ENCODE data around the gene TXK. TPM values are rescaled to one million over a fixed set of nuclear protein-coding genes. Genes with fewer than 3 reads are reported as not detected.

The TXK gene
- total RNA-seq, 3 donors from 2014 or later, result 1.6 to 3.4 (median 3.2) TPM

DNA sequence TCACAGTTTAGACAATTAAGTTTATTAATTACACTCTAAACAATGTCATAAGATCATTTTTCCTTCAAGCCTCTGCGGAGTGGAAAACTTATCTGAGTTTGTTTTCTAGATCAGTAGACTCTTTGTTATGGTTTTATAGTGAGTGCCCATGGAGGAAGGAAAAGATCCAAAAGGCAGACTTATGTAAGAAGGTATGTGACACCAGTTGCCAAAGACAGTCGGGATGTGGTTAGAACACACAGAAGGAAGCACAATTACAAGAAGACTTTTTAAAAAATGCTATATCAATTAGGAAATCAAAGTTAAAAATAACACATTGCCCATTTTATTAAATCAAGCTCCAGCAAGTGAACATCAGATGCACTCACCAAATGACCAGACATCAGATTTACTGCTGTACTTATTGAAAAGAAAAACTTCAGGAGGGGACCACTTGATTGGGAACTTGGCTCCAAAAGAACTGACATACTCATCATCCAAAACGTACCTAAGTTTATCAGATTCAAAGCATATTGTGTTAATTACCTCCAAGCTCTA, 60.4 kb downstream of the TXK start:
- Histone ChIP-seq H3K36me3 (no peaks in the 10 kb centered on the region), H3K27ac (no peak overlapping the region), H3K4me3 (no peak overlapping the region), H3K4me1 (no peaks in the 10 kb centered on the region), H3K9me3 (no peaks in the 10 kb centered on the region), H3K27me3 (no peaks in the 10 kb centered on the region)
- intact Hi-C loops (cut with DNase I; ENCODE audit: low total_unique reads), result no loop called here
- no peak for DNase-seq (ENCODE audit: low spot score in 2 of 2)
- TF ChIP-seq POLR2AphosphoS5 (IDR thresholded peaks at IDR 0.05), result no peak
- TF ChIP-seq POLR2A (IDR thresholded peaks at IDR 0.05), result no peak
- TF ChIP-seq, protein P1, sequence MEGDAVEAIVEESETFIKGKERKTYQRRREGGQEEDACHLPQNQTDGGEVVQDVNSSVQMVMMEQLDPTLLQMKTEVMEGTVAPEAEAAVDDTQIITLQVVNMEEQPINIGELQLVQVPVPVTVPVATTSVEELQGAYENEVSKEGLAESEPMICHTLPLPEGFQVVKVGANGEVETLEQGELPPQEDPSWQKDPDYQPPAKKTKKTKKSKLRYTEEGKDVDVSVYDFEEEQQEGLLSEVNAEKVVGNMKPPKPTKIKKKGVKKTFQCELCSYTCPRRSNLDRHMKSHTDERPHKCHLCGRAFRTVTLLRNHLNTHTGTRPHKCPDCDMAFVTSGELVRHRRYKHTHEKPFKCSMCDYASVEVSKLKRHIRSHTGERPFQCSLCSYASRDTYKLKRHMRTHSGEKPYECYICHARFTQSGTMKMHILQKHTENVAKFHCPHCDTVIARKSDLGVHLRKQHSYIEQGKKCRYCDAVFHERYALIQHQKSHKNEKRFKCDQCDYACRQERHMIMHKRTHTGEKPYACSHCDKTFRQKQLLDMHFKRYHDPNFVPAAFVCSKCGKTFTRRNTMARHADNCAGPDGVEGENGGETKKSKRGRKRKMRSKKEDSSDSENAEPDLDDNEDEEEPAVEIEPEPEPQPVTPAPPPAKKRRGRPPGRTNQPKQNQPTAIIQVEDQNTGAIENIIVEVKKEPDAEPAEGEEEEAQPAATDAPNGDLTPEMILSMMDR (IDR thresholded peaks at IDR 0.05), result no peak

DNA sequence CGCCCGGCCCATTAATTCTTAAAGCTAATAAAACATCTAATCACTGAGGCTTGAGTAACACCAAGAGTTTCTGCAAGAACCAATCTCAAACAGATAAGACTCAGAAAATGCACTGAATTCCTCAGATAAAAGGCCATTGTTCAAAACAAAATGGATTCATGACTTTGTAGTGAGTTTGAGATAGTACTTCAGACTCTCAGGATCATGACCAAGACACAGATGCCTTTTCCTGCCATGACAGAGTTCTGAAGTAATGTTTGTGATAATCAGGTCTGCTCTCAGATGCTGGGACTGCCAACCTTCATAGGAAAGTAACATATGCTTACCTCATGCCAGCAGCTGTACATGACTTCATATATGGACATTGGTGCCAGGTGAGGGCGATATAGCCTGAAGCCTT, 62.9 kb downstream of the TXK start:
- Histone ChIP-seq H3K36me3 (no peaks in the 10 kb centered on the region), H3K27ac (no peak overlapping the region), H3K4me1 (no peaks in the 10 kb centered on the region), H3K27me3 (no peaks in the 10 kb centered on the region), H3K9me3 (no peaks in the 10 kb centered on the region), H3K4me3 (no peak overlapping the region)
- no peak for DNase-seq (ENCODE audit: low spot score in 2 of 2)
- intact Hi-C loops (cut with DNase I; ENCODE audit: low total_unique reads), result no loop called here
- TF ChIP-seq, protein P1 (IDR thresholded peaks at IDR 0.05), result no peak
- TF ChIP-seq POLR2A (IDR thresholded peaks at IDR 0.05) (no peak), POLR2AphosphoS5 (IDR thresholded peaks at IDR 0.05) (no peak)

DNA sequence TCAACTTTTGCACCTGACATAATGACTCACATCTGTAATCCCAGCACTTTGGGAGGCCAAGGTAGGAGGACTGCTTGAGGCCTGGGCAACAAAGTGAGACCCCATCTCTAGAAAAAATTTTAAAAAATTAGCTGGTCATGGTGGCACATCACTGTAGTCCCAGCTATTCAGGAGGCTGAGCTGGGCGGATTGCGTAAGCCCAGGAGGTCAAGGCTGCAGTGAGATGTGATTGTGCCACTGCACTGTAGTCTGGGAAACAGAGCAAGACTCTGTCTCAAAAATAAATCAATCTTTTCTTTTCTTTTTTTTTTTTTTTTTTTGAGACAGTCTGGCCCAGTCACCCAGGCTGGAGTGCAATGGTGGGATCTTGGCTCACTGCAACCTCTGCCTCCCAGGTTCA, 65.0 kb downstream of the TXK start:
- Histone ChIP-seq H3K36me3 (no peaks in the 10 kb centered on the region), H3K9me3 (no peaks in the 10 kb centered on the region), H3K4me1 (no peaks in the 10 kb centered on the region), H3K27me3 (no peaks in the 10 kb centered on the region), H3K27ac (no peak overlapping the region), H3K4me3 (no peak overlapping the region)
- intact Hi-C loops (cut with DNase I; ENCODE audit: low total_unique reads), result no loop called here
- DNase-seq (ENCODE audit: low spot score in 2 of 2), result no peak
- no peak for TF ChIP-seq POLR2A (IDR thresholded peaks at IDR 0.05)
- no peak for TF ChIP-seq POLR2AphosphoS5 (IDR thresholded peaks at IDR 0.05)
- TF ChIP-seq, protein P1 (IDR thresholded peaks at IDR 0.05), result no peak

DNA sequence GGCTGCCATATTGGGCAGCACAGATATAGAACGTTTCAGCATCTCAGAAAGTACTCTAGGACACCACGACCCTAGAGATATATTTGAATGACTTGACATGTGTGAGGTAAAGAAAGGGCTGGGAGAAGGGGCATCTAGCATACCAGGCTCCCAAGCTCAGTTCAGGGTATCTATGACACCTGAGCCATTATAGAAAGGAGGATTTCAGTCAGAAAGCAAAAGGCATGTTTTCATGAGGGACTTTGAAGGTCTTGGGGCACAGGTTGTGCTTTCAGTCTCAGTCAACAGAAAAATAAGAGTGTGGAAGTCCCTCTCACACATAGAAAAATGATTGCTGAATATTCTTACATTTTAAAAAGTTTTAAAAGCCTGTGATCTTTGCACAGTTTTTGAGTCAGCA, 65.9 kb downstream of the TXK start:
- DNase-seq (ENCODE audit: low spot score in 2 of 2), result no peak
- Histone ChIP-seq H3K4me1 (no peaks in the 10 kb centered on the region), H3K27me3 (no peaks in the 10 kb centered on the region), H3K27ac (no peak overlapping the region), H3K9me3 (no peaks in the 10 kb centered on the region), H3K36me3 (no peaks in the 10 kb centered on the region), H3K4me3 (no peak overlapping the region)
- TF ChIP-seq POLR2A (IDR thresholded peaks at IDR 0.05) (no peak), POLR2AphosphoS5 (IDR thresholded peaks at IDR 0.05) (no peak)
- TF ChIP-seq, protein P1 (IDR thresholded peaks at IDR 0.05), result no peak
- intact Hi-C loops (cut with DNase I; ENCODE audit: low total_unique reads), result no loop called here

DNA sequence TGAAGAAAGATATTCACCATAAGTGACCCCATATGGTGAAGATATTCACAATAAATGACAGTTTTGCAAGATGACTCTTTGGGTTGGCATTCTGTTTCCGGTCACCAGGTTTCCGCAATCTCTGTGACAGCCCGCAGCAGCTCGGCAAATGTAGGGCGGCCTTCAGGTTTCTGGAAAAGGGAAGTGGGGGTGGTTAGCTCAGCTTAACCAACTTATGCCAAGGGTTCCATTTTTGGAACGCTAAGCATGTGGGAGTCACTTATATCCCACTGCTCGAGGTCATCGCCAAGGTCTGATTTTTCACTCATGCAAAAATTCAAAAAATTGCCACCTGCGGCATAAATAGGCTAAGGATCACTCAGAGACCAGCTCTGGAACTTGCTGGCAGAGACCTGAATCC, 66.5 kb downstream of the TXK start:
- no peak for TF ChIP-seq POLR2A (IDR thresholded peaks at IDR 0.05)
- Histone ChIP-seq H3K4me1 (no peaks in the 10 kb centered on the region), H3K27me3 (no peaks in the 10 kb centered on the region), H3K36me3 (no peaks in the 10 kb centered on the region), H3K4me3 (no peak overlapping the region), H3K9me3 (no peaks in the 10 kb centered on the region), H3K27ac (no peak overlapping the region)
- DNase-seq (ENCODE audit: low spot score in 2 of 2), result no peak
- intact Hi-C loops (cut with DNase I; ENCODE audit: low total_unique reads), result no loop called here

DNA sequence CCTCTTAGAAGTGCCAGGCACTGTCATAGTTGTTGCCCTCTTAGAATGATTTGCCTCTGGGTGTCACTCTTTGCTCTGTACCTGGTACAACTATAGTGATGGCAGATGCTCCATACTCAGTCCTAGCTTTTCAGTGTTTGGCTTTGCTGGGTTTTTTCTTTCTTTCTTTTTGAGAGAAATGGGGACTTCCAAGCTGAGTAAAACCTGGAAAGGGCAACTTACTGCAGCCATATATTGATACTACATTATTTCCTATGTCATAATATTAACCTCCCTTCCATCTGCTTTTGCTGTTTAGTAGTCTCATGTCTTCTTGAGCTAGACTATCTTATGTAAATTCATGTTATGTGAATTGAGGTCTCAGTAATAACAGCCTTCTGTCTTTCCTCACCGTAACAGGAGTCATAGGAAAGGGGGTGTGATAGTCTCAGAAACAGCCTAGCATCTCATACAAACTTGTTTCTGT, 68.4 kb downstream of the TXK start:
- intact Hi-C loops (cut with DNase I; ENCODE audit: low total_unique reads), result no loop called here
- TF ChIP-seq, protein P1 (IDR thresholded peaks at IDR 0.05), result no peak
- TF ChIP-seq POLR2A (IDR thresholded peaks at IDR 0.05) (no peak), POLR2AphosphoS5 (IDR thresholded peaks at IDR 0.05) (no peak)
- Histone ChIP-seq H3K9me3 (no peaks in the 10 kb centered on the region), H3K27me3 (no peaks in the 10 kb centered on the region), H3K4me1 (no peaks in the 10 kb centered on the region), H3K4me3 (no peak overlapping the region), H3K27ac (no peak overlapping the region), H3K36me3 (no peaks in the 10 kb centered on the region)
- no peak for DNase-seq (ENCODE audit: low spot score in 2 of 2)
